Esophagus muscularis mucosa (tissue), 3 donors: ENCODE data around the gene KISS1.

ENCODE experiments used
- POLR2A ChIP-seq: fragments of 450-650 bp; IDR thresholded peaks from one replicate; pipeline ENCODE4 v1.6.1; 2017; ENCODE audit warnings: antibody characterized with exemption, moderate library complexity, mild to moderate bottlenecking, low read depth
- TF ChIP-seq, protein P1 (sequence below), 3 experiments: fragments of 200-600 bp in 2 of 3; fragments of 450-650 bp in 1 of 3; sonication (generic) in 2 of 3; IDR thresholded peaks; one replicate each; pipeline ENCODE4 v1.5.1; 2017 to 2019; ENCODE audit warnings: antibody characterized with exemption in 3 of 3, mild to moderate bottlenecking in 2 of 3, moderate library complexity in 1 of 3

DNA sequence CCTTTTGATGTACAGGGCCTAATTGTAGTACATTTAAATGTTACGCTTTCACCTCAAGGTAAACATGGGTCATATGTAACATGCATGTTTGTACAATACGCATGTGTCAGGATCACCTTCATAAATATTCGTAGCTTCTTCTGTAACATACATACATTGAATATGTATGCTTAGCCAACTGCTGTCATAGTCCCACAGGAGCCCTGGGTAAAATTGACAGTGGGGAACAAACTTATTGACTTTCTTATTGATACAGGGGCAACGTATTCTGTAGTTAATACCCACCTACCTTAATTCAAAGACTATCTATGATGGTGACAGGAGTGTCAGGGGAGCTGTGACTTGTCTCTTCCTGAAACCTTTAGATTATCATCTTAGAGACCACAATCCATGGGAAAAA, 26.4 kb downstream of the KISS1 start:
- TF ChIP-seq, protein P1, sequence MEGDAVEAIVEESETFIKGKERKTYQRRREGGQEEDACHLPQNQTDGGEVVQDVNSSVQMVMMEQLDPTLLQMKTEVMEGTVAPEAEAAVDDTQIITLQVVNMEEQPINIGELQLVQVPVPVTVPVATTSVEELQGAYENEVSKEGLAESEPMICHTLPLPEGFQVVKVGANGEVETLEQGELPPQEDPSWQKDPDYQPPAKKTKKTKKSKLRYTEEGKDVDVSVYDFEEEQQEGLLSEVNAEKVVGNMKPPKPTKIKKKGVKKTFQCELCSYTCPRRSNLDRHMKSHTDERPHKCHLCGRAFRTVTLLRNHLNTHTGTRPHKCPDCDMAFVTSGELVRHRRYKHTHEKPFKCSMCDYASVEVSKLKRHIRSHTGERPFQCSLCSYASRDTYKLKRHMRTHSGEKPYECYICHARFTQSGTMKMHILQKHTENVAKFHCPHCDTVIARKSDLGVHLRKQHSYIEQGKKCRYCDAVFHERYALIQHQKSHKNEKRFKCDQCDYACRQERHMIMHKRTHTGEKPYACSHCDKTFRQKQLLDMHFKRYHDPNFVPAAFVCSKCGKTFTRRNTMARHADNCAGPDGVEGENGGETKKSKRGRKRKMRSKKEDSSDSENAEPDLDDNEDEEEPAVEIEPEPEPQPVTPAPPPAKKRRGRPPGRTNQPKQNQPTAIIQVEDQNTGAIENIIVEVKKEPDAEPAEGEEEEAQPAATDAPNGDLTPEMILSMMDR (IDR thresholded peaks at IDR 0.05), result no peak
- no peak for TF ChIP-seq POLR2A
